Measurements from ENCODE around the gene MOV10L1.
"Not testable (repeated sequence)": the region's sequence is repeated elsewhere in the genome, so short reads cannot be mapped to it uniquely, and the experiment has no call there.

The MOV10L1 gene

GRCh38 chr22:50111056-50111455 is 21.2 kb downstream of the MOV10L1 start:
- no peak for DNase-seq

GRCh38 chr22:50112151-50113118 is 22.6 kb downstream of the MOV10L1 start:
- DNase-seq: peak; percentile 52

GRCh38 chr22:50114221-50115021 is 24.6 kb downstream of the MOV10L1 start:
- DNase-seq: no peak

DNA sequence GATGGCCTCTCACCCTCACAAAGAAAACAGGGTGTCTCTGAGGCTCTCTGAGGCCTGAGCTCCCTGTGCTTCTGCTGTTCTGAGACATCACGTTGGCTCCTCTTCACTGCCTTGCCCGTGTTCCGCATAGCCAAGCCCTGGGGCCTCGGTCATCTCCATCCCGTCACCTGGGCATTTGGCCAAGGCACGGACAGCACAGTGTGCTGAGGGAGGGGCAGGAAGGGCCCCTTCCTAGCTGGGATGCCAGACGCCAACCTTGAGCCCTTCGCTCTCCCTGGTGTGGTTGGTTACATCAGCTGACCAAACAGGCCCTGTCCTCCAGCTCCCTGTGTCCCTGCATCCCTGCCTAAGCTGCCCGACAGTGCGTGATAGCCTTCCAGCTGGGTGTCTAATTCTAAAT is 25.9 kb downstream of the MOV10L1 start:
- no peak for DNase-seq

- DNase-seq: no peak
These were observed 27.5 kb downstream of the MOV10L1 start for GRCh38 chr22:50117168-50117762.

DNA sequence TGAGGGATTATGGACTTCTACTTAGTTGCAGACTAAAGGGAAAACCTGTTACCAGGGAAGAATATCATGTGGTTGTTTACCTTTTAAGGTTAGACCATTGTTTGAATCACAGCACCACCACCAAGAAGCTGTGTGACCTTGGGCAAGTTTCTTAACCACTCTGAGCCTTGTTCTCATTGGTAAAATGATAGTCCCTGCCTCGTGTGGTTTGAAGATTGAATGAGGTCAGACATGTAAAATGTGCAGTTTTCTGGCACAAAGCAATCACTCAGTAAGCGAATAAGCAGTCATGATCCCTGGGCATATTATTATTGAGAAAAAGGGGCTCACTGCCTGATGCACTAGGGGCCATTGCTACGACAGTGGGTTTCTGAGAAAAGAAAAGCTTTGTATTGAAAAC is 28.3 kb downstream of the MOV10L1 start:
- DNase-seq: no peak

DNA sequence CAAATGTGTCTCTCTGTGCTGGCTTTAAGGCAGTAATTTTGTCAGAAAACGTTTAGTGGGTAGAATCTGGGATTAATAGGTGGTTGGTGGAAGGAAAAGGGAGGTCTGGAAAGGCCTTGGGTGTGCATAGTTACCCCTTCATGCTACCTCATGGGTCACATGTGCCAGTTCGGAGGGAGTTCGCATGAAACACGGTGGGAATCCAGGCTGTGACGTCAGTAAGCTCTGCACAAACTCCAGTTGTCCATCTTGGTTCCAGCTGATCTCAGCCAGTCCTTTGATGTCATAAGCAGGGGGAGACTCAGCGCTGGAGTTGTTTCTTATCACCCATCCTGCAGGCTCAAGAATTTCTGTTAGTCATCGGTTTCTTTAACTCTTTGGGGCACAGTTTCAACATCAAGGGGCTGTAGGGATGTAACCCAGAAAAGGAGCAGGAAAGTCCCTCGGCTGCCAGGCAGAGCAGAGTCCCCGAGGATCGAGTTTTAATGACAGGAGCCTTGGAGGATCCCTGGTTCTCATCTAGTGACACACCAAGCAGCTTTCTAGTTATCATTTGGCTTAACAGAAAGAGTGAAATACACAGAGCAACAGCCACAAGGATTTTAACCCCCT is 28.9 kb downstream of the MOV10L1 start:
- DNase-seq: no peak

- no peak for DNase-seq
These were observed 29.5 kb downstream of the MOV10L1 start for GRCh38 chr22:50119169-50119767.

GRCh38 chr22:50119768-50120251 is 30.0 kb downstream of the MOV10L1 start:
- DNase-seq: no peak

DNA sequence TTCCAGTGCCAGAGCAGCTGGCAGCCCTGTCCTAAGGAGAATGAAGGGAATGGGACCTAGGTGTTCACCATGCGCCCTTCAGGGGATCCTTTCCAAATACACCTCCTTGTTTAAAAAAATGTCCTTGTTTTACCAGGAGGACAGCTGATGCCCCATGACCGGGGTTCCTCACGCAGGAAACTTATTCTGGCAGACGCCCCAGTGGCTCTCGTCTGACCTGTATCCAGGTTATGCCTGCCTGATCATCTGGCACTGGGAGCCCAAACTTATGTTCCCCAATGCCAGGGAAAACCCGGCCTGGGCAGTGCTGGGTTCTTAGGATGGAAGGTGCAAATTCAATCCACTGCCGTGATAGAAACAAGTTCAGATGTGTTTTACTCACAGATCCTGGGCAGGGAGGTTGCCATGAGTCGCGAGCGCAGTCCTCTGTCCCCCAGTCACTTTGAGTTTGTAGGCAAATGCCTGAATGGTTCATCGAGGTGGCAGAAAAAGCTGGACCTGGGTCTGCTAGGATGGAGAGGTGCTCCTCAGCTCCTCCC is 31.5 kb downstream of the MOV10L1 start:
- no peak for DNase-seq

GRCh38 chr22:50123119-50123518 is 33.3 kb downstream of the MOV10L1 start:
- DNase-seq: no peak

GRCh38 chr22:50125029-50125428 is 35.2 kb downstream of the MOV10L1 start:
- DNase-seq: no peak

DNA sequence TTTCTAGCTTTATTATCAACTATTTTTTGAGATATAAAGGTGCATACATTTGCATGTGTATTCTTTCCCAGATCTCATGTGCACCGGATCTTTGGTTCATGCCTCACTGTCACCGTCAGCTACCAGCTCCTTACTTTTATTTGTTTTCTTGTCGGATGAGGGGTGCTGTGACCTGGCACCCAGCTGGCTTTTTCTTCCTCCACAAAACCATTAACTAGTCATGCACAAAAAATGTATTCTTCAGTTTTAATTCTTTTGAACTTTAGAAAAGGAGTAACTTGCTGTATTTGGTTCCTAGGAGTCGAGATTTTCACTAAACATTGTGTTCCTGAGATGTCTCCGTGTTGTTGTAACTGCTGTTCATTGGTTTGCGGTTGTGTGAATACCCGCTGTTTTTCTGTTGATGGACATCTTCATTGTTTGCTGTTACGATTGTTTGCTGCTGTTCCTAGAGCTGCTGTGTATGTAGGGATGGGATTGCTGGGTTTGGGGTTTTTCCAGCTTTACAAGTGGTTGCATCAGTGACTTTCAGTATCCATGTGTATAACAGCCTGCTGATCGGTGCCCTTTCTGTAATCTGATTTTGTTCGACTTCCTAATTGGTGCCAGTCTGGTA is 39.4 kb downstream of the MOV10L1 start:
- DNase-seq: no peak

GRCh38 chr22:50131894-50132293 is 42.1 kb downstream of the MOV10L1 start:
- DNase-seq: no peak

DNA sequence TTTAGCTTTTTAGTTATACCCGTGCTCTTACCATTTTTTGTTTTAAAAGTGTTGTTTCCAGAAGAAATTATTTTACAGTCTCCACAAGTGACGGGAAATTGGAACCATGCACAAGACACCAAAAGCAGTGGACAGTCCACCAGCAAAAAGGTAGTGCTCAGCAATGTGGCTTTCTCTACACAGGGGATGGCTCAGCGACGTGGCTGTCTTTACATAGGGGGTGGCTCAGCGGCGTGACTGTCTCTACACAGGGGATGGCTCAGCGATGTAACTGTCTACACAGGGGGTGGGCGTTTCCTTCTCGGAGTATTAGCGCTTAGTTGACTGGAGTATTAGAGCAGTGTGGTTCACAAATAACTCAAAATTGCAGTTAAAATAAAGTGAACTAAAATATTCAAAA is 44.7 kb downstream of the MOV10L1 start:
- DNase-seq: no peak

DNA sequence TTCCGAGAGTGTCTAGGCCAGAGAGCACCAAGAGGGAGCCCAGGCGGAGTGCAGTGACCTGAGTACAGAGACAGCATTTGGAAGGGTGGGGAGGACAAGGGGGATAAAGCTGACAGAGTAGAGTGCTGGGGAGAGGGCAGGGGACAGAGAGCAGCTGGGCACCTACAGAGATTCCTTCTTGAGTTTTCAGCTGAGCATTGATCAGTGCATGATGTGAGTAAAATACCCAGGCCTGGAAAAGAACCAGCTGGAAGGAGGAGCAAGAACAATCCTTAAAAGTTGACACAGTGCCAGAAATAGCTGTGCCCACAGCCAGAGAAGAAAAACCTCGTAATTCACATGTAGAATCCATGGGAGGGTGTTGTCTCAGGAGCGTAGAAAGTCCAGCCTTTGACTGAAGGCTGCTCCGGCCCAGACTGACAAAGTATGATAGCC is 46.8 kb downstream of the MOV10L1 start:
- no peak for DNase-seq

- not testable (repeated sequence) for DNase-seq
These were observed 47.5 kb downstream of the MOV10L1 start for GRCh38 chr22:50137277-50137676.

DNA sequence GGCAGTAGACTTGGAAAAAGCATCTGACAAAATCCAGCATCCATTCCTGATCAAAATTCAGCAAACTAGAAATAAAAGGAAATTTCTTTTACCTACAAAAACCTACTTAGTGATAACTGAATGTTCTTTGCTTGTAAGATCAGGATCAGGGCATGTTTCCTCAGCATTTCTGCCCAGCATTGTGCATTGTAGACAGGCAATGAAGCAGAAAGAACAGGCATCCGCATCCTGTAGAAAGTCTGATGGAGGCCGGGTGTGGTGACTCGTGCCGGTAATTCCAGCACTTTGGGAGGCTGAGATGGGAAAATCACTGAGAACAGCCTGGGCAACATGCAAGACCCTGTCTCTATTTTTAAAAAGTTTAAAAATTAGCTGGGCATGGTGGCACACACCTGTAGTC is 48.2 kb downstream of the MOV10L1 start:
- no peak for DNase-seq

DNA sequence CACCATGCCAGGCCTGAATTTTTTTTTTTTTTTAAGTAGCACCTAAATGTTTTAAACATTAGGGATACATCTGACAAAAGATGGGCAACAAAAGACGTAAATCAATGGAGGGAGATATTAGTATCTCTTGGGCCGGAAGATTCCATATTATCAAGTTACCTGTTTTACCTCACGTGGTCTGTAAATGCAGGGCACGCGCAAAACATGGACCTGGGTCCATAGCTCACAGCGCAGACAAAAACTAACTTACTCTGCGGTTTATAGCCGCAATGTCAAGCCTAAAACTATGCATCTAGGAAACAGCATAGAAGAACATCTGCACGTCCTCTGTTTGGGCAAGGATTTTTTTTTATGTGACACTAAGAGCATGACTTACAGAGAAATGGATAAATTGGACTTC is 49.2 kb downstream of the MOV10L1 start:
- DNase-seq: no peak

GRCh38 chr22:50139843-50140415 is 50.1 kb downstream of the MOV10L1 start:
- peak; percentile 9 for DNase-seq

- DNase-seq: no peak
These were observed 50.8 kb downstream of the MOV10L1 start for GRCh38 chr22:50140615-50141014.
